Measurements from ENCODE around the gene TBCD.
"Not testable (repeated sequence)": the region's sequence is repeated elsewhere in the genome, so short reads cannot be mapped to it uniquely, and the experiment has no call there.

TBCD gene

GRCh38 chr17:82978765-82979349 is 227.0 kb downstream of the TBCD start:
- no peak for DNase-seq

- no peak for DNase-seq
Observed at GRCh38 chr17:82979718-82980117, 227.9 kb downstream of the TBCD start.

GRCh38 chr17:82980632-82981031 is 228.8 kb downstream of the TBCD start:
- no peak for DNase-seq

DNA sequence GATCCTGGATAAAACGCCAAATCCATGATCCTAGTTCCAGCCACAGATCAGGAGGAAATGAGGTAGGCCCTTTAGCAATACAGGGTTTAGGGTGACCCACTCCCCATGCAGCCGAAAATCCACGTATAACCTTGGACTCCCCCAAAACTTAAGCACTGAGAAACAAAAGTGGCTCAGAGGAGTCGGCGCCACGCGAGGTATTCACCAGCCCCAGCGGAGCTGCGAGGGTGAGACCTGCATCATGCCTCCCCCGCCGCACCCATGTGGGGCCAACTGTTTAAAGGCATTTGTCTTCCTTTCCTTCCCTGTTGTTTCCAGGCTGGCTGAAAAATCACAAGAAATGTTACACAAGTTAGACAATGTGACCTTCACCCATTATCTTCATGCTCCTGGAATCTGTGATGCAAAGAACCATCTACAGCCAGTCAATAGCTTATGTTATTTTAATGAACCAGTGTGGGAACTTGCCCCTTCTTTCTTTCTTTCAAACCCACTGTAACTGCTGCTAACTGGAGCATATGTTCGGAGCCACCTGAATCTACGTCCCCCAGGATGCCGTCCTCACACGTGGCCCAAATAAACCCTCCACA is 229.4 kb downstream of the TBCD start:
- no peak for DNase-seq

DNA sequence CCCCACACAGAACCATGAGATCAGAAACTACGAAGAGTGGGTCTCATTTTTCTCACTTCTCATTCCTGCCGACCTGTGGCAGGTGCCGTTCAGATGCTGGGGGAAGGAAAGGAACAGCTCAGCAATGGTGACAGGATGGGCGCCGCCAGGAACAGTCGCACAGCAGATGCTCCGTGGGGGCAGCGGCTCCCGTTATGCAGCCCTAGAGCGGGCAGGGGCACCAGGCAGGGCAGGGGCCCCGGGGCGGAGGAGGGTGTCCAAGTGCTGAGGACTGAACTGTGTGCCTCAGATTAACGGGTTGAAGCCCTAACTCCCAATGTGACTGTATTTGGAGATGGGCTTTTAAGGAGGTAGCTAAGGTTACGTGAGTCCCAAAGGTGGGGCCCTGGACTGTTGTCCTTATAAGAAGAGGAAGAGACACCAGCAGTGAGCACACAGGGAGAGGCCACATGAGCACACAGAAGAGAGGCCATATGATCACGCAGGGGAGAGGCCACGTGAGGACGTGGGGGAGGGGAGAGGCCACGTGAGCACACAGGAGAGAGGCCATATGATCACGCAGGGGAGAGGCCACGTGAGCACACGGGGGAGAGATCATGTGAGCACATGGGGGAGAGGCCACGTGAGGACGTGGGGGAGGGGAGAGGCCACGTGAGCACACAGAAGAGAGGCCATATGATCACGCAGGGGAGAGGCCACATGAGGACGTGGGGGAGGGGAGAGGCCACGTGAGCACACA is 231.8 kb downstream of the TBCD start:
- no peak for DNase-seq

DNA sequence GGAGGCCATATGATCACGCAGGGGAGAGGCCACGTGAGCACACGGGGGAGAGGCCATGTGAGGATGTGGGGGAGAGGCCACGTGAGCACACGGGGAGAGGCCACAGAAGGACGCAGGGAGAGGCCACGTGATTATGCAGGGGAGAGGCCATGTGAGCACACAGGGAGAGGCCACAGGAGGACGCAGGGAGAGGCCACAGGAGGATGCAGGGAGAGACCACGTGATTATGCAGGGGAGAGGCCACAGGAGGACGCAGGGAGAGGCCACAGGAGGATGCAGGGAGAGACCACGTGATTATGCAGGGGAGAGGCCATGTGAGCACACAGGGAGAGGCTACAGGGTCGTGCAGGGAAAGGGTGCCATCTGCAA is 232.4 kb downstream of the TBCD start:
- not testable (repeated sequence) for DNase-seq

DNA sequence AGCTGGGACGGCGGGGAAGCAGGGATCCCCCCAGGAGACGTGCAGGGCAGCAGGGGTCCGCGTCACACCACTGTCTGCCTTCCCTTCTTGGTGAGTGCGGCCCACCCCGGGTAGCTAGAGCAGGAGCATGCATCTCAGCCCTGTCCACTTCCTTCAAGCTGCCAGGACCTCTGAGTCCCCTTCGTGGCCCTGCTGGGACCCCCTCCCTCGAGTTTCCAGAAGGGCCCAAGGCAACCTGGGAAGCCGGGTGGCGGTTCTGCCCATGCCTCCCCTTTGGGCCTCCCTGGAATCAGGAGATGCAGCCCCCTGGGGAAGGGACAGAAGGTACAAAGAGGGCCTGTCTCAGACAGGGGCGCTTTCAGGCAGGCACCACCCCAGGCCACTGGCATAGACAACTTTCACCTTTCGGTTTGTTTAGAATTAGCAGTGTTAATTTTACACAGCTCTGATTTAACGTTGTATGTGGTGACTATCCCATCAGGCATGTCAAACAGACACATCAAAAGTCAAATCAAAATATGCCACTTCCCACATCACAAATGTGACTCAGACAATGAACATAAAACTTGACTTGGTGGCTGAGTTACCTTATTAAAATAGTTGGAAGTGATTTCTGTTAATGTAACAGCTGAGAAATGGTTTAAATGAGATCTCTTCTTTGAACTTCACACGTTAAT is 233.0 kb downstream of the TBCD start:
- no peak for DNase-seq

DNA sequence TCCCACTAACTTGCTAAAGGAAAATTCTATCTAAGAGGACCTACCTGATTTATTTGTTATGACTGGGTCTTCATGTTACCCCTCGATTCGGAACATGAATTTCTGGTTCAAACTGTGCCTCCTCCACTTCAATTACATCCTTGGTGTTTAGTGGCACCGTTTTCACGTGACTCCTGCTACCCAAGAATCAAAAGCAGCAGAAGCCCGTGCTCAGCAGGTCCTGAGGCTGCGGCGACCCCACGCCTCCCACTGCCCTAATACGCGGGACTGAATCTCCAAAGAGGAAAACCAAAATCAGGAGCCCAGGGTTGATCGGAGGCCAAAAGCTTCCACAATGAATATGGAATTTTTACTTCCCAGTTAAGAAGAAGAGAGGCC is 233.6 kb downstream of the TBCD start:
- no peak for DNase-seq

GRCh38 chr17:82985973-82986372 is 234.1 kb downstream of the TBCD start:
- DNase-seq = peak; percentile 47

DNA sequence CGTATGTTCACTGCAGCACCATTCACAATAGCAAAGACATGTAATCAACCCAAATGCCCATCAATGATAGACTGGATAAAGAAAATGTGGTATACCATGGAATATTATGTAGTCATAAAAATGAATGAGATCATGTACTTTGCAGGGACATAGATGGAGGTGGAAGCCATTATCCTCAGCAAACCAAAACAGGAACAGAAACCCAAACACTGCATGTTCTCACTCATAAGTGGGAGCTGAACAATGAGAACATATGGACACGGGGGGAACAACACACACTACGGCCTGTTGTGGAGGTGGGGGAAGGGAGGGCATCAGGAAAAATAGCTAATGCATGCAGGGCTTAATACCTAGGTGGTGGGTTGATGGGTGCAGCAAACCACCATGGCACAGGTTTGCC is 237.2 kb downstream of the TBCD start:
- DNase-seq = not testable (repeated sequence)

GRCh38 chr17:82989881-82990280 is 238.0 kb downstream of the TBCD start:
- DNase-seq = no peak

DNA sequence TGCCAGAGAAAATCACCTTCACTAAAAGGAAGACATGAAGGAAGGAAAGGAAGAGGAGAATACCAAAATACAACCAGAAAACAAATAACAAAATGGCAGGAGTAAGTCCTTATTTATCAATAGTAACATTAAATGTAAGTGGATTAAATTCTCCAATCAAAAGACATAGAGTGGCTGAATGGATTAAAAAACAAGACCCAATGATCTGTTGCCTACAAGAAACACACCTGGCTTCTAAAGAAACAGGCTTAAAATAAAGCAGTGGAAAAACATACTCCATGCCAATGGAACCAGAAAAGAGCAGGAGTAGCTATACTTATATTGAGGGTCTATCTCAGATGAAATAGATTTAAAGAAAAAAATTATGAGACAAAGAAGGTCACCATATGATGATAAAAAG is 241.1 kb downstream of the TBCD start:
- no peak for DNase-seq
